ENCODE results near the gene UBE2S. TPM values are rescaled to one million over a fixed set of nuclear protein-coding genes. Genes with fewer than 3 reads are reported as not detected.

Gene UBE2S
- total and polyA plus RNA-seq, 4 donors, result 14.6 to 124 (median 79.7) TPM

DNA sequence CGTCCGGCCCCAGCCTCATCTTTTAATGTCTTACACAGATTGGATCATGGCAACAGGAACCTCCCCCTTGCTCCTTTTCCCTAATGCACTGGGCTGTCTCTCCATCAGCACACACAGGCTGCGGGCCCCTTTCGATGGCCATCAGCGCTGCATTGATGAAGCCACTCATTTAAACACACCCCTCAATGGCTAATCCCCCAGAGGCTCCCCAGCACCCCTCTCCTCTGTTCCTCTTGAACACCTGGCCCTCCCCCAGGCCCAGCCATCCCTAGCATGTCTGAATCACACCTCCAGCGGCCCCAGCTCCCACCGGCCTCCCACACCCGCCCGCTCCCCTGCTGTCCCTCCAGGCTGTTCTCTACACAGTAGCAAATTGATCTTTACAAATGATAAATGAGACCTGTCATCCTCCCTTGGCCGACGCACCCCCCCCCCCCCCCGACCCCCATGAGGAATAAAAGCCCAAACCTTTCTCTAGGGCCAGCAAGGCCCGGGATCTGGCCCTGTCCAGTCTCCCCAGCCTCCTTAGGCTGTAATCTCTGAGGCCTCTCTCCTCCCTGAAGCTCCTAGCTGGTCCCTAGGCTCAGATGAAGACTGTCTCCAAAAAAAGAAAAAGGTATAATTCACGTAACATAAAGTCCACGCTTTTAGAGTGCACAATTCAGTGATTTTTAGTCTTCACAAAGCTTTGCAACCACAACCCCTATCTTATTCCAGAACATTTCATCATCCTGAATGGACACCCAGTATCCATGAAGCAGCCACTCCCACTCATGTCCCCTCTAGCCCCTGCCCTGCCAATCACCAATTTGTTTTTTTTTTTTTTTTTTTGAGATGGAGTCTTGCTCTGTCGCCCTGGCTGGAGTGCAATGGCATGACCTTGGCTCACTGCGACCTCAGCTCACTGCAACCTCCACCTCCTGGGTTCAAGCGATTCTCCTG, 14.5 kb downstream of the UBE2S start:
- Histone ChIP-seq H3K36me3 (ENCODE audit: control insufficient read depth, insufficient read depth, low read length) (peaks cover 48% of the 10 kb centered on the region), H3K27ac (ENCODE audit: low read depth, low read length) (no peak overlapping the region), H3K9me3 (ENCODE audit: control insufficient read depth, insufficient read depth, low read length) (no peaks in the 10 kb centered on the region), H3K4me3 (ENCODE audit: low read depth, low read length) (no peak overlapping the region), H3K27me3 (ENCODE audit: control insufficient read depth, insufficient read depth, low read length) (no peaks in the 10 kb centered on the region), H3K4me1 (ENCODE audit: control insufficient read depth, insufficient read depth, low read length) (peaks cover 25% of the 10 kb centered on the region)
- 32% methylated on average over 16 of the region's 18 CpGs for WGBS (ENCODE audit: insufficient coverage)
- DNase-seq (ENCODE audit: low read depth in 4 of 6, low spot score in 6 of 6), result peak in 1 of 6 donors; percentile 1

DNA sequence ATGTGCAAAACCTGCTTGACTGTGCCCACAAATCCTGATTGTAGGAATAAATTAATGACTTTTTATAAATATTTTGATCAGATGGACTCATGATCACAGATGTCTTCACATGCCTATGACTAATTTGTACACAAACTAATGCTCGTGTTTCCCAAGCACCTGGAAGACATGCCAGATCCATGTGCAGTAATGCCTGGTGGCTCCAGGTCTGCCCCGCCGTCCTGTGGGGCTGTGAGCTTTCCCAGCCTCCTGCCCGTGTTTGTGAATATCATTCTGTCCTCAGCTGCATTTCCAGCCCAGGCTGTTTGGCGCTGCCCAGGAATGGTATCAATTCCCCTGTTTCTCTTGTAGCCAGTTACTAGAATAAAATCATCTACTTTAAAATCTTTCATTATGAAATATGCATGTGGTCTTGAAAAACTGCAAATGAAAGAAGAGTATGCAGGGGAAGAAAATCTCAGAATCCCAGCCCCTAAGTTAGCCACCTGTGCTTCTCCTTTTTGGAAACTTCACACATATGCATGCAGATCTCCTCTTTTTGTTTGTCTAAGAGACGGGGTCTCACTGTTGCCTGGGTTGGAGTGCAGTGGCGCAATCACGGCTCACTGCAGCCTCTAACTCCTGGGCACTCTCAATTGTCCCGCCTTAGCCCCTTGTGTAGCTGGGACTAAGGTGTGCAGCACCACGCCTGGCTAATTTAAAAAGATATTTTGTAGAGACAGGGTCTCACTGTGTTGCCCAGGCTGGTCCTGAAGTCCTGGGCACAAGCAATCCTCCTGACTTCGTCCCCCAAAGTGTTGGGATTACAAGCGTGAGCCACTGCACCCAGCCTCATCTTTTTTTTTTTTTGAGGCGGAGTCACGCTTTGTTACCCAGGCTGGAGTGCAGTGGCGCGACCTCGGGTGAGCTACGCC, 15.6 kb downstream of the UBE2S start:
- 58% methylated on average over 12 of the region's 18 CpGs for WGBS (ENCODE audit: insufficient coverage)
- Histone ChIP-seq H3K9me3 (ENCODE audit: control insufficient read depth, insufficient read depth, low read length) (no peaks in the 10 kb centered on the region), H3K27ac (ENCODE audit: low read depth, low read length) (no peak overlapping the region), H3K4me1 (ENCODE audit: control insufficient read depth, insufficient read depth, low read length) (peaks cover 36% of the 10 kb centered on the region), H3K4me3 (ENCODE audit: low read depth, low read length) (no peak overlapping the region), H3K36me3 (ENCODE audit: control insufficient read depth, insufficient read depth, low read length) (peaks cover 60% of the 10 kb centered on the region), H3K27me3 (ENCODE audit: control insufficient read depth, insufficient read depth, low read length) (no peaks in the 10 kb centered on the region)
- DNase-seq (ENCODE audit: low read depth in 4 of 6, low spot score in 6 of 6), result no peak

DNA sequence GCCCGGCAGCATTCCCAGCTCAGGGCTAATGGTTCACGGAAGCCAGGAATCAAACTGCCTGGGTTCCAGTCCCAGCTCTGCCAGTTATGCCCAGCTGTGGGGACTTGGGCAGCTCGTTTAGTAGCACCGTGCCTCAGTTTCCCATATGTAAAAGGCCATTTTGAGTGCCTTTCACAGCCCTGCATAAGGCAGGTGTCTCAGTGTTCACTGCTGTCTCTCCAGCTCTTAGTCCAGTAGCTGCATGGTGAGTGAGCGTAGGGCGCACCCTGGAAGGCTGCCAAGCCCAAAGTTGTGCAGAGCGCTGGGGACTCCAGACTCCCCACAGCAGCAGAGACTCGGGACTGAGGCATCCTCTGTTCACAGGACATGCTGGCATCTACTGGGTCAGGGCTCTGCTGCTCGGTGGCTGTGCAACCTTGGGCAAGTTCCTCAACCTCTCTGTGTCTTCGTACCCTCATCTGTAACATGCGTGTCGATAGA, 16.4 kb downstream of the UBE2S start:
- Histone ChIP-seq H3K9me3 (ENCODE audit: control insufficient read depth, insufficient read depth, low read length) (no peaks in the 10 kb centered on the region), H3K4me1 (ENCODE audit: control insufficient read depth, insufficient read depth, low read length) (peaks cover 43% of the 10 kb centered on the region), H3K27me3 (ENCODE audit: control insufficient read depth, insufficient read depth, low read length) (no peaks in the 10 kb centered on the region), H3K4me3 (ENCODE audit: low read depth, low read length) (no peak overlapping the region), H3K27ac (ENCODE audit: low read depth, low read length) (no peak overlapping the region), H3K36me3 (ENCODE audit: control insufficient read depth, insufficient read depth, low read length) (peaks cover 66% of the 10 kb centered on the region)
- 77% methylated on average over 8 of the region's 12 CpGs for WGBS (ENCODE audit: insufficient coverage)
- DNase-seq (ENCODE audit: low read depth in 4 of 6, low spot score in 6 of 6), result no peak

DNA sequence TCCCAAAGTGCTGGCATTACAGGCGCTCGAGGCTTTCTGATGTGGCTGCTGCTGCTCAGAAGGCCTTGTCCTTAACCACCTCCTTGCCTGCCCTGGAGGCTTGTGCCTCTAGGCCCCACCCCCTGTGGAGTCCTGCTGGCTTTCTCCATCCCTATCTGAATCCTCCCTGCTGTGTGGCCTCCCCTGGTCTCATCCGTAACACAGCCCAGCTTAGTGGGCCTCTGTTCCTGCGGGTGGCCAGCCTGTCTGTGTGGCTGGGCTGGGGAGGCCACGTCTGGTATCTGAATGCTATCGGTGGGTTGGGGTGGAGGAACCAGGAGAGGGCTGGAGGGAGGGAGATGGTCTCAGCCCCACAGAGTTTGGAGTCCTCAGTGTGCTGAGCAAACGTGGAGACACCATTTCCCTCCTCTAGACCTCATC, 17.1 kb downstream of the UBE2S start:
- Histone ChIP-seq H3K27ac (ENCODE audit: low read depth, low read length) (no peak overlapping the region), H3K36me3 (ENCODE audit: control insufficient read depth, insufficient read depth, low read length) (peaks cover 66% of the 10 kb centered on the region)

DNA sequence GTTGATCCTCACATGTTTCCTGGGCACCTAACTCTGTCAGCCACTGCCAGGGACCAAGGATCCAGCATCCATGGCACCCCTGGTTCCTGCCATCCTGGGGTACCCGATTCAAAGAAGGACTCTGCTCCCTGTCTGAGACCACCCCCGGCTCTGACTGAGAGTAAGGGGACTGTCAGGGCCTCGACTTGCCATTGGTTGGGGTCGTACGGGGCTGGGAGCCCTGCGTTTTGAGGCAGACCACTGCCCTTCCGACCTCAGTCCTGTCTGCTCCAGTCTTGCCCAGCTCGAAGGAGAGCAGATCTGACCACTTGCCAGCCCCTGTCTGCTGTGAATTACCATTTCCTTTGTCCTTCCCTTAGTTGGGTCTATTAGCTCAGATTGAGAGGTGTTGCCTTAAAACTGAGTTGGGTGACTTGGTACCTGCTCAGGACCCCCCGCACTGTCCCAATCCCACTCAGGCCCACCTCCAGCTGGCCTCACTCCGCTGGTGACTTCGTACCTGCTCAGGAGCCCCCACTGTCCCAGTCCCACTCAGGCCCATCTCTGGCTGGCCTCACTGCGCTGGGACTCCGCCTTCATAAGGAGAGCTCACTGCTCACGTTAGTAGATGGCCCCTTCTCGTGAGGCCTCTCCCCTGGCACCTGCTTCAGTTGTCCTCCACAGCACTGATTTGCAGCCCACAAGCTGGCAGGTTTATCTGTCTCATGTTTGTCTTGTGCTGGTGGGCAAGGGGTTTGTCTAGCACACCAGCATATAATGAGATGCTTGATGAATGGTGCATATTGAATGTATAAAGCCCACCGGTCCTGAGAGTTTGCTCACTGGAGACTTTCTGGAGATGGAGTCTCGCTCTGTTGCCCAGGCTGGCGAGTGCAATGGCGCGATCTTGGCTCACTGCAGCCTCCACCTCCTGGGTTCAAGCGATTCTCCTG, 17.9 kb downstream of the UBE2S start:
- H3K9me3 ChIP-seq (ENCODE audit: control insufficient read depth, insufficient read depth, low read length), result no peaks in the 10 kb centered on the region
- H3K36me3 ChIP-seq (ENCODE audit: control insufficient read depth, insufficient read depth, low read length), result peaks cover 66% of the 10 kb centered on the region
- H3K4me3 ChIP-seq (ENCODE audit: low read depth, low read length), result no peak overlapping the region
- H3K4me1 ChIP-seq (ENCODE audit: control insufficient read depth, insufficient read depth, low read length), result peaks cover 50% of the 10 kb centered on the region
- no peak overlapping the region for H3K27ac ChIP-seq (ENCODE audit: low read depth, low read length)
- no peaks in the 10 kb centered on the region for H3K27me3 ChIP-seq (ENCODE audit: control insufficient read depth, insufficient read depth, low read length)
- 87% methylated on average over 19 of the region's 21 CpGs for WGBS (ENCODE audit: insufficient coverage)
- DNase-seq (ENCODE audit: low read depth in 4 of 6, low spot score in 6 of 6), result no peak

More for the DNA sequence above, 17.1 kb downstream of the UBE2S start:
- H3K9me3 ChIP-seq (ENCODE audit: control insufficient read depth, insufficient read depth, low read length), result no peaks in the 10 kb centered on the region
- H3K4me3 ChIP-seq (ENCODE audit: low read depth, low read length), result no peak overlapping the region
- 63% methylated on average over 4 of the region's 7 CpGs for WGBS (ENCODE audit: insufficient coverage)
- H3K27me3 ChIP-seq (ENCODE audit: control insufficient read depth, insufficient read depth, low read length), result no peaks in the 10 kb centered on the region
- H3K4me1 ChIP-seq (ENCODE audit: control insufficient read depth, insufficient read depth, low read length), result peaks cover 43% of the 10 kb centered on the region
- DNase-seq (ENCODE audit: low read depth in 4 of 6, low spot score in 6 of 6), result no peak

DNA sequence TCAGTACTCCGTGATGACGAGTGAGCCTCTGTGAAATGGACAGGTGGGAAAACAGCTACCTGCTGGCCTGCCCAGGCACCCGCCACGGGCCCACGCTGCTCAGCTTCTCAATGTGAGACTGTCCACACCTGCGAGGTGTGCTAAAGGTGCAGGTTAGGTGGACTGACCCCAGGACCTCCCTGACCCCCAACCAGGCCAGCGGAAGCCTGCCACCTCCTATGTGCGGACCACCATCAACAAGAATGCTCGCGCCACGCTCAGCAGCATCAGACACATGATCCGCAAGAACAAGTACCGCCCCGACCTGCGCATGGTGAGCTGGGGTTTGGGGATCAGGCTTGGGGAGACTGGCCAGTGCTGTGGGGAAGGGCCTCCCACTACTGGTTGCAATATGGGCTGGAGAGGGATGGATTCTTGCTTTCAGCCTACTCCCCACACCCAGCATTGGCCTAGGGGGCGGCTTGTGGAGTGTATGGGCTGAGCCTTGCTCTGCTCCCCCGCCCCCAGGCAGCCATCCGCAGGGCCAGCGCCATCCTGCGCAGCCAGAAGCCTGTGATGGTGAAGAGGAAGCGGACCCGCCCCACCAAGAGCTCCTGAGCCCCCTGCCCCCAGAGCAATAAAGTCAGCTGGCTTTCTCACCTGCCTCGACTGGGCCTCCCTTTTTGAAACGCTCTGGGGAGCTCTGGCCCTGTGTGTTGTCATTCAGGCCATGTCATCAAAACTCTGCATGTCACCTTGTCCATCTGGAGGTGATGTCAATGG, 19.7 kb downstream of the UBE2S start:
- 88% methylated on average over 14 of the region's 24 CpGs for WGBS (ENCODE audit: insufficient coverage)
- peaks cover 63% of the 10 kb centered on the region for H3K36me3 ChIP-seq (ENCODE audit: control insufficient read depth, insufficient read depth, low read length)
- H3K27ac ChIP-seq (ENCODE audit: low read depth, low read length), result no peak overlapping the region

DNA sequence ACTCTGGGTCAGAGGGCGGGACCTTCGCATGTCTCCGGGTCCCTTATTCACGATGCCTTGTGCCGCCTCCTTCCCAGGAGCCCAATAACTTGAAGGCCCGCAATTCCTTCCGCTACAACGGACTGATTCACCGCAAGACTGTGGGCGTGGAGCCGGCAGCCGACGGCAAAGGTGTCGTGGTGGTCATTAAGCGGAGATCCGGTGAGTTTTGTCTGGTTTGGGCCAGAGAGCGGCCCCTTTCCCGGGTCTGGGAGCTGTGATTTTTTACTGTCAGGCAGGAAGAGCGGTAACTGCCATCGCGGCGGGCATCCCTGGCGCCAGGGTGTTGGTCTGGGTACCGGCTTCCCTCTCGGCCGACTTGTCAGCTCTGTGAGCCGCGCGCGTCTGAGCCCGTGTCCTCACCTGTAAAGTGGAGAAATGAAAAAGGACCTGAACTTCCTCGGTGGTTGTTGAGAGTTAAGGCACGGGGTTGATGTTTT, 21.1 kb downstream of the UBE2S start:
- H3K36me3 ChIP-seq (ENCODE audit: control insufficient read depth, insufficient read depth, low read length), result peaks cover 50% of the 10 kb centered on the region
- peaks cover 64% of the 10 kb centered on the region for H3K4me1 ChIP-seq (ENCODE audit: control insufficient read depth, insufficient read depth, low read length)
- peak overlapping the region; percentile 94 for H3K27ac ChIP-seq (ENCODE audit: low read depth, low read length)
- H3K27me3 ChIP-seq (ENCODE audit: control insufficient read depth, insufficient read depth, low read length), result no peaks in the 10 kb centered on the region
- peak overlapping the region; percentile 96 for H3K4me3 ChIP-seq (ENCODE audit: low read depth, low read length)
- 5% methylated on average over 33 of the region's 33 CpGs for WGBS (ENCODE audit: insufficient coverage)
- no peaks in the 10 kb centered on the region for H3K9me3 ChIP-seq (ENCODE audit: control insufficient read depth, insufficient read depth, low read length)
- no peak for DNase-seq (ENCODE audit: low read depth in 4 of 6, low spot score in 6 of 6)

More for the DNA sequence above, 19.7 kb downstream of the UBE2S start:
- H3K9me3 ChIP-seq (ENCODE audit: control insufficient read depth, insufficient read depth, low read length), result no peaks in the 10 kb centered on the region
- no peaks in the 10 kb centered on the region for H3K27me3 ChIP-seq (ENCODE audit: control insufficient read depth, insufficient read depth, low read length)
- no peak overlapping the region for H3K4me3 ChIP-seq (ENCODE audit: low read depth, low read length)
- DNase-seq (ENCODE audit: low read depth in 4 of 6, low spot score in 6 of 6), result no peak
- peaks cover 61% of the 10 kb centered on the region for H3K4me1 ChIP-seq (ENCODE audit: control insufficient read depth, insufficient read depth, low read length)

DNA sequence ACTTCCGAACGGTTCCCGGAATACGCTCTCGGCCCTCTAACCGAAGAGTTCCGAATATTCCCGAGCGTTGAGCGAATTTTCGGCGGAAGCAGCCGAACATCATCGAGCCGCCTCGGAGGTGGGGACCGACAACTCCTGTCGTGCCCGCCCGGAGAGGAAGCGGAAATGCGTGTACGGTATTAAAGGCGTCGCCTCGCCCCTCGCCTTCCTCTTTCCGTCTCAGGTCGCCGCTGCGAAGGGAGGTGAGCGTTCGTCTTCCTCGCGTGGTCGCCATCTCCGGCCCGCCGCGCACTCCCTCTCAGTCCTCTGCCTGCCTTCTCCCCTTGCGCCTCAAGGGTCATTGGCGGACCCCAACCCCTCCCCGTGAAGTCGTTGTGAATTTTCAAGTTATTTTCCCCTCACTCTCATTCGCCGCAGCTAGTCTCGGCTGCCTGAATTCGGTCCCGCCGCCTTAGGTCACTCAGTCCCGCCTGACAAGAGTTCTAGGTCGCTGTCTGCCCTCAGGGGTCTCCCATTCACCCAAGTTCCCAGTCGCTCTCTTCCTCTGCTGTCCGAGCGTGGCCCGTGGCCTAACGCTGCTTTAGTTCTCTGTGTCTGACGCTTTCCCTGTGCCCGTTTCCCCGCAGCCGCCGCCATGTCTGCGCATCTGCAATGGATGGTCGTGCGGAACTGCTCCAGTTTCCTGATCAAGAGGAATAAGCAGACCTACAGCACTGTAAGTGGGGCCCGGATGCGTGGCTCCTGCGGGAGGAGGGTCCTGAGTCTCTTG, 21.7 kb downstream of the UBE2S start, which contains the start of gene RPL28:
RPL28 (plus strand) TSS at position 209 of the 769 bp plus-strand sequence; CDS start at position 635, 426 bp downstream.
- Histone ChIP-seq H3K27me3 (ENCODE audit: control insufficient read depth, insufficient read depth, low read length) (no peaks in the 10 kb centered on the region), H3K27ac (ENCODE audit: low read depth, low read length) (peak within 1 kb of the TSS; percentile 94), H3K9me3 (ENCODE audit: control insufficient read depth, insufficient read depth, low read length) (no peaks in the 10 kb centered on the region), H3K4me3 (ENCODE audit: low read depth, low read length) (peak within 1 kb of the TSS; percentile 96), H3K36me3 (ENCODE audit: control insufficient read depth, insufficient read depth, low read length) (peaks cover 44% of the 10 kb centered on the region), H3K4me1 (ENCODE audit: control insufficient read depth, insufficient read depth, low read length) (peaks cover 59% of the 10 kb centered on the region)
- peak; percentile 99 to 100 (median 100) for DNase-seq (ENCODE audit: low read depth in 4 of 6, low spot score in 6 of 6)
- WGBS (ENCODE audit: insufficient coverage), result 0% methylated on average over 68 of the region's 68 CpGs
